ENCODE results near the gene GRPEL1. TPM values are rescaled to one million over a fixed set of nuclear protein-coding genes. Genes with fewer than 3 reads are reported as not detected.

Gene GRPEL1
- total RNA-seq, 1 donor from 2014 or later: 24.1 TPM

DNA sequence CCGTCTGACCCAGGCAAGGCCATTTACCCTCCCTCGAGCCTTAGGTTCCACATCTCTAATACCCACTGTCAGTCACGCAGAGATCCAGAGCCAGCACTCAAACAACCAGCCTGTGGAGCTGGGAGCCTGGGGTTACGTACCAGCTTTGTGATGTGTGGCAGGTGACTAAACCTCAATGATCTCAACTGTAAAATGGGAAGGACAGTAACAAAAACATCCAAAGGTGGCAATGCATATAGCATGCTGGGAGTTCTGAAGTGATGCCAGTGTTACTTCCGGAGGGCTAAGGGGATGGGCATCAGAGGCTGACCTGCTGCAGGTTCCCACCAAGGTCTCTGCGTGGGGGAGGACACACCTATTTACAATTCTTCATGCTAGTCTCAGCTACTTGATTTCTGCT lies 6.0 kb downstream of the GRPEL1 start:
- no peaks in the 10 kb centered on the region for H3K9me3 Mint-ChIP-seq (ENCODE audit: low read depth)
- H3K4me3 Mint-ChIP-seq (ENCODE audit: unreplicated experiment): no peak overlapping the region
- H3K27ac Mint-ChIP-seq (ENCODE audit: unreplicated experiment): no peak overlapping the region
- TF ChIP-seq, protein P1, sequence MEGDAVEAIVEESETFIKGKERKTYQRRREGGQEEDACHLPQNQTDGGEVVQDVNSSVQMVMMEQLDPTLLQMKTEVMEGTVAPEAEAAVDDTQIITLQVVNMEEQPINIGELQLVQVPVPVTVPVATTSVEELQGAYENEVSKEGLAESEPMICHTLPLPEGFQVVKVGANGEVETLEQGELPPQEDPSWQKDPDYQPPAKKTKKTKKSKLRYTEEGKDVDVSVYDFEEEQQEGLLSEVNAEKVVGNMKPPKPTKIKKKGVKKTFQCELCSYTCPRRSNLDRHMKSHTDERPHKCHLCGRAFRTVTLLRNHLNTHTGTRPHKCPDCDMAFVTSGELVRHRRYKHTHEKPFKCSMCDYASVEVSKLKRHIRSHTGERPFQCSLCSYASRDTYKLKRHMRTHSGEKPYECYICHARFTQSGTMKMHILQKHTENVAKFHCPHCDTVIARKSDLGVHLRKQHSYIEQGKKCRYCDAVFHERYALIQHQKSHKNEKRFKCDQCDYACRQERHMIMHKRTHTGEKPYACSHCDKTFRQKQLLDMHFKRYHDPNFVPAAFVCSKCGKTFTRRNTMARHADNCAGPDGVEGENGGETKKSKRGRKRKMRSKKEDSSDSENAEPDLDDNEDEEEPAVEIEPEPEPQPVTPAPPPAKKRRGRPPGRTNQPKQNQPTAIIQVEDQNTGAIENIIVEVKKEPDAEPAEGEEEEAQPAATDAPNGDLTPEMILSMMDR (IDR thresholded peaks at IDR 0.05): no peak
- DNase-seq (ENCODE audit: low spot score): no peak
- H3K36me3 Mint-ChIP-seq (ENCODE audit: low read depth): peaks cover 12% of the 10 kb centered on the region
- H3K4me1 Mint-ChIP-seq (ENCODE audit: low read depth): peaks cover 18% of the 10 kb centered on the region
- H3K27me3 Mint-ChIP-seq (ENCODE audit: low read depth): no peaks in the 10 kb centered on the region

DNA sequence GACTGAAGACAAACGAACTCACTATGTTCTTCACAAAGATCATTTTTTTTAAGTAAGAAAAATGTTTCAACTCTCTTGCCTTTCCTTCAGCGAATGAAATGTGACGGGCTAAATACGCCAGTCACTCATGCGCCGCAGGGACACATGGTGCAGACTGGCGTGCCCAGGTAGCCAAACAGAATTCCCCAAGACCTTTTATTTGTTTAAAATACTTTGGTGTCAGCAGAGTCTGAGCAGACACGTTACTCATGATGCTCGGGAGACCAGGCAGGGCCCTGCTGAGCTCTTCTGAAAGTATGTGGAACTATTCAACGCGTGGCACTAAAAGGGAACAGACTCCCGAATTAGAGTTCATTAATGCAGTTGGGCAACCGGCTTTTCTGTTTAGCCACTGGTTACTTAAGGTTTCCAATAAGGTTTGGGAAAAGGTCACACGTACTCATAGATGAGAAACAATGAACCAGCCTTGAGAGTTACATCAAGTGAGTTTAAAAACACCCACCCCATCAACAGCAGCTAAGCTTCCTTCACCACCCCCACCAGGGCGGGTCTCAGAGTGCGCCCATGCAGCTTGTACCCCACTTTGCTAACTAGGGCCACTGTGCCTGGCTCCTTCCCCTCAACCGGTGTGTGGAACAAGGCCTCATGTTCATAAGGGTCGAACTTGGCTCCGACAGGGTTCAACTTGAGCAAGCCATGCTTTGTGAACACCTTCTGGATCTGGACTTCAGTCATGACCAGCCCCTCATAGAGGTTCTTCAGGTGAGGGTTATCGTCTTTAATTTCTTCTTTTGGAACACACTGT lies 7.3 kb downstream of the GRPEL1 start:
- DNase-seq (ENCODE audit: low spot score): no peak
- Mint-ChIP-seq H3K4me3 (ENCODE audit: unreplicated experiment) (no peak overlapping the region), H3K9me3 (ENCODE audit: low read depth) (no peaks in the 10 kb centered on the region), H3K36me3 (ENCODE audit: low read depth) (peaks cover 14% of the 10 kb centered on the region), H3K27me3 (ENCODE audit: low read depth) (no peaks in the 10 kb centered on the region), H3K27ac (ENCODE audit: unreplicated experiment) (peak overlapping the region; percentile 45), H3K4me1 (ENCODE audit: low read depth) (peaks cover 5% of the 10 kb centered on the region)
- TF ChIP-seq, protein P1 (IDR thresholded peaks at IDR 0.05): no peak

DNA sequence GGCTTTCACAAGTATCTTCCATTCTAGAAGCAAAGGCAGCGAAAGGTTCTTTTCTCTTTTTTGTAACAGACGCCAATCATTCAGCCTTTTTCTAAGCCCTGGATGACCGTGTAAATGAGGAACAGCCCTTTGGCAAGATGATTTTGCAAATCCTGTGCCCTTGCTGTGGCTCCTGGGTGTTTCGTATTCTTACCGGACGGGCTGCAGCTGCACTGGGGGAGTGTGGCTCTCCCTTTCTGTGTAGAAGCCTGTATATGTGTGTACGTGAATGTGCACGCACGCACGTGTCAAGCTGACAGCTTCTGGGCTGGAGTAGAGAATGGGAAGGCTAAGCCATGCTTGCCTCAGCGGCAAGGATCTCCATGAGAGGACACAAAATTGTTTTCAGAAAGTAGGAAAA lies 8.2 kb downstream of the GRPEL1 start:
- TF ChIP-seq, protein P1 (IDR thresholded peaks at IDR 0.05): no peak

DNA sequence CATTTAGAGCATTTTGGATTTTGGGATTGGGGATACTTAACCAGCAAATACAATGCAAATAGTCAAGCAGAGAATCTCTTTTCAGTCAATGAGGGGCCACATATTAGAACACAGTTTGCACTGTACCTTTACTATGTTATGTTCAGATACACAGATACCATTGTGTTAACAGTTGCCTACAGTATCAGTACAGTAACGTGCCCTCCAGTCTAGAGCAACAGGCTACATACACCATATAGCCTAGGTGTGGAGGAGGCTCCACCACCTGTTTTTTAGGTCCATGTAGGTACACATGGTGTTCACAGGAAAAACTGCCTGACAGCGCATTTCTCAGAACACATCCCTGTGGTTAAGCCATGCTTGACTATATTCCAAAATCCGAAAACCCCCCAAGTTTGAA lies 9.1 kb downstream of the GRPEL1 start:
- Mint-ChIP-seq H3K4me3 (ENCODE audit: unreplicated experiment) (no peak overlapping the region), H3K4me1 (ENCODE audit: low read depth) (no peaks in the 10 kb centered on the region), H3K27me3 (ENCODE audit: low read depth) (no peaks in the 10 kb centered on the region), H3K36me3 (ENCODE audit: low read depth) (peaks cover 19% of the 10 kb centered on the region), H3K27ac (ENCODE audit: unreplicated experiment) (no peak overlapping the region), H3K9me3 (ENCODE audit: low read depth) (no peaks in the 10 kb centered on the region)
- TF ChIP-seq, protein P1 (IDR thresholded peaks at IDR 0.05): no peak
- no peak for DNase-seq (ENCODE audit: low spot score)

More for the DNA sequence above, 8.2 kb downstream of the GRPEL1 start:
- peaks cover 17% of the 10 kb centered on the region for H3K36me3 Mint-ChIP-seq (ENCODE audit: low read depth)
- H3K9me3 Mint-ChIP-seq (ENCODE audit: low read depth): no peaks in the 10 kb centered on the region
- no peak overlapping the region for H3K4me3 Mint-ChIP-seq (ENCODE audit: unreplicated experiment)
- peak overlapping the region; percentile 36 for H3K27ac Mint-ChIP-seq (ENCODE audit: unreplicated experiment)
- no peaks in the 10 kb centered on the region for H3K4me1 Mint-ChIP-seq (ENCODE audit: low read depth)
- DNase-seq (ENCODE audit: low spot score): no peak
- no peaks in the 10 kb centered on the region for H3K27me3 Mint-ChIP-seq (ENCODE audit: low read depth)

DNA sequence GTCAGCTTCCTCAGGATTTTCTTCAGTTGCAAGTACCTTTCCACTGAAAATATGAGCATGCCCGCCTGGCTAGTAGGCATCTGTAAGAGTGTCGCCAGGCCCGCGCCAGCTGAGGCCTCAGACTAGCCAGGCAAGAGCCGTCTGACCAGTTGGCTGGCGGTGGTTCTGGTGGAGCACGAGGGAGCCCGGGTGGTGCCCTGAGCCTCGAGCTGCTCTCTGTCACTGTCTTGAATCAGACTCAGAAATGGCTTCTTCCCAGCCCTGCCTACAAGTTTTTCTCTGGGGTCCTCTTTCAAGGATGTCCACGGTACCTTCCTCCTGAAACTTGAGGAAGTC lies 11.9 kb downstream of the GRPEL1 start:
- H3K27me3 Mint-ChIP-seq (ENCODE audit: low read depth): no peaks in the 10 kb centered on the region
- TF ChIP-seq, protein P1 (IDR thresholded peaks at IDR 0.05): no peak
- no peak overlapping the region for H3K27ac Mint-ChIP-seq (ENCODE audit: unreplicated experiment)
- H3K4me3 Mint-ChIP-seq (ENCODE audit: unreplicated experiment): no peak overlapping the region
- H3K4me1 Mint-ChIP-seq (ENCODE audit: low read depth): peaks cover 6% of the 10 kb centered on the region
- no peaks in the 10 kb centered on the region for H3K9me3 Mint-ChIP-seq (ENCODE audit: low read depth)
- no peak for DNase-seq (ENCODE audit: low spot score)
- peaks cover 12% of the 10 kb centered on the region for H3K36me3 Mint-ChIP-seq (ENCODE audit: low read depth)
